GM18508 (cell line): ENCODE measurements around the gene EMILIN3.

ENCODE experiments used
- ATAC-seq: cut with Tn5 transposase; IDR thresholded peaks from one replicate; pipeline ENCODE4 v1.9.1; 2021; ENCODE audit warnings: moderate number of reproducible peaks; ENCODE audit not compliant: insufficient read depth, unreplicated experiment

EMILIN3 gene

DNA sequence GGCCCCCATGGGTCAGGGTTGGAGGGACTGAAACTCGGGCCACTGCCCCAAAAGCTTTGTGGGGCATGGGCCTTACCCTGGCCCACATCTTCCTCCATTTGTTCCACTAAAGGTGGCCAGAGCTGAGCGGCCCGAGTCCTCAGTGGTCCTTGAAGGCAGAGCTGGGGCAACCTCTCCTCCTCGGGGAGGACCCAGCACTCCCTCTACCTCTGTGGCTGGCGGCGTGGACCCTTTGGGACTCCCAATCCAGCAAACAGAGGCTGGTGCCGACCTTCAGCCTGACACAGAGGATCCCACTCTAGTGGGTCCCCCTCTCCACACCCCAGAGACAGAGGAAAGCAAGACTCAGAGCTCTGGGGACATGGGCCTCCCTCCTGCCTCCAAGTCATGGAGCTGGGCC lies 16.7 kb downstream of the EMILIN3 start:
- ATAC-seq, result no peak

DNA sequence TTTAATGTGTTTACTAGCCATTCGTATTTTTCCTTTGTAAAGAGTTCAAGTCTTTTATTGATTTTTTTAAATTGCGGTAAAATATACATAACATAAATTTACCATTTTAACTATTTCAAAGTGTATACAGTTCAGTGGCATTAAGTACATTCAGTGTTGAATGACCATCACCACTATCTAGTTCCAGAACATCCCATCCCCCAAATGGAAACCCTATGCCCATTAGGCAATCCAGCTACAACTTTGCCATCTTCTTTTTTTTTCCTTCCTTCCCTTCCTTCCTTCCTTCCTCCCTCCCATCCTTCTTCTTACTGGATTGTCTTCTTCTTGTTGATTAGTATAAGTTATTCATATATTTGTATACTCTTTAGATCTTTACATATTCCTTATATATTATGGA lies 17.4 kb downstream of the EMILIN3 start:
- no peak for ATAC-seq

DNA sequence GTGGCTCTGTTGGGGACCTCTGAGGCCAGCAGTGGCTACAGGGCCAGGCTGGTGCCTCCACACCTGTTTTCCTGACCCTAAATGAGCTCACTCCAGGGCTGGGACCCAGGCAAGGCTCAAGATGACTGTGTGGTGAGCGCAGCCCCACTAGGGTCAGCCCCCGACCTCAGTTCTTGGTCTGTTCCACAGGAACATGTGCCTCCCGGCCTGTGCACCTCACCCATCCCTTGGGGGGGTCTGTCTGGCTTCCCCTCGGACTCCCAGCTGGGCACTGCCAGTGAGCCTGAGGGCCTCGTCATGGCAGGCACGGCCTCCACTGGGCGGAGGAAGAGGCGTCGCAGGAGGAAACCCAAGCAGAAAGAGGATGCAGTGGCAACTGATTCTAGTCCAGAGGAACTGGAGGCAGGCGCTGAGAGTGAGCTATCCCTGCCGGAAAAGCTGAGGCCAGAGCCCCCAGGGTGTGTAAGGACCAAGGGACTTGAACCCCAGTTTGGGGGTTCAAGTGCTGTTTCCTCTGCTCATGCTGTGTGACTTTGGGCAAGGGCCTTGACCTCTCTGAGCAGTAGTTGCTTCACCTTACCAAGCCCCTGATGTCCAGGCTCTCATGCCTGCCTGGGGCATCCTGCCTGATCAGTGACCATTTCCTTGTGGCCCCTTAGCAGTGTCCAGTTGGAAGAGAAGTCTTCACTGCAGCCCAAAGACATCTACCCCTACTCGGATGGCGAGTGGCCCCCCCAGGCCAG lies 18.0 kb downstream of the EMILIN3 start:
- no peak for ATAC-seq

DNA sequence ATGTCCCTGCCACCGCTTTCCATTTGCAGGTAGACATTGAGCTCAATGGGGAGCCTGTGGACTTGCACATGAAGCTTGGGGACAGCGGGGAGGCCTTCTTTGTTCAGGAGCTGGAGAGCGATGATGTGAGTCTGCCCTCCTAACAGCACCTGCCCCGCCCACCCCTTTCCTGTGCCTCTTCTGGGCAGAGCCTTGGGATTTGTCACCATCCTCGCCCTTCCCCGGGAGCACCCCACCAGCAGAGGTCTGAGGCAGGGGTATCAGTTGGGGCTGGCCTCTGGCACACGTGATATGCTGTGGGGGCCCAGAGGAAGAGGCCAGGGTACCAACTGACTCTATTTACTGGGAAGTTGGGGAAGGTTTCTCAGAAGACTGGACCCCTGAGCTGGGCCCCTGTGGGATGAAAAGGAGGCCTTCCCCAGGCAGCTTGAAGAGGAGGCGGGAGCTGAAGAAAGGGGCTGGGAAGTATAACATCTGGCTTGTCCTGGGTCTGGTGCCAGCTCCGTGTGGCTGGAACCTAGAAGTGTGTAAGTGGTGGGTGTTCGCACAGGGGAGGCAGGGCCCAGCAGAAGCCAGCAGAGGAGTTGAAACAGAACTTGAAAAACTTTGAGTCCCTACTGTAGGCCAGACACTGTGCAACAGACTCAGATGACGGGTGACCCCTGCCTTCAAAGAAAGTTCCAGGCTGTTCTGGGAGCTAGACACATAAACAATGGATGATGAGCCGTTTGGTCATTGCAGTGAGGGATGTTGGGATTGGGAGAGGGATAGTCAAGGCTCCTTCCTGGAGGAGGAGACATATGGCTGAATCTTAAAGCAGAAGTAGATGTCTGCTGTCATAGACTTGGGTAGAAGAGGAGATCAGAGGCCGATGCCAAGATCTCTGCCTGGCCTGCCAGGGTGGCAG lies 18.8 kb downstream of the EMILIN3 start:
- no peak for ATAC-seq

DNA sequence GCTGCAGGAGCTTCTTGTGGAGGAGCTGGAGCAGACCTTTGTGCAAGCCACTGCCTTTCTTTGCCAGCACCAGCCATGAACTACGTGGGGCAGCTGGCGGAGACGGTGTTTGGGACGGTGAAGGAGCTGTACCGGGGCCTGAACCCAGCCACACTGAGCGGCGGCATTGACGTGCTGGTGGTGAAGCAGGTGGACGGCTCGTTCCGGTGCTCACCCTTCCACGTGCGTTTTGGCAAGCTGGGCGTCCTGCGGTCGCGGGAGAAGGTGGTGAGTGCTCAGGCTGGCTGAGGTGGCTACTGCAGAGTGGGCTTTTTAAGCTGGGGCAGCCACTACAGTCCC lies 20.9 kb downstream of the EMILIN3 start:
- no peak for ATAC-seq

DNA sequence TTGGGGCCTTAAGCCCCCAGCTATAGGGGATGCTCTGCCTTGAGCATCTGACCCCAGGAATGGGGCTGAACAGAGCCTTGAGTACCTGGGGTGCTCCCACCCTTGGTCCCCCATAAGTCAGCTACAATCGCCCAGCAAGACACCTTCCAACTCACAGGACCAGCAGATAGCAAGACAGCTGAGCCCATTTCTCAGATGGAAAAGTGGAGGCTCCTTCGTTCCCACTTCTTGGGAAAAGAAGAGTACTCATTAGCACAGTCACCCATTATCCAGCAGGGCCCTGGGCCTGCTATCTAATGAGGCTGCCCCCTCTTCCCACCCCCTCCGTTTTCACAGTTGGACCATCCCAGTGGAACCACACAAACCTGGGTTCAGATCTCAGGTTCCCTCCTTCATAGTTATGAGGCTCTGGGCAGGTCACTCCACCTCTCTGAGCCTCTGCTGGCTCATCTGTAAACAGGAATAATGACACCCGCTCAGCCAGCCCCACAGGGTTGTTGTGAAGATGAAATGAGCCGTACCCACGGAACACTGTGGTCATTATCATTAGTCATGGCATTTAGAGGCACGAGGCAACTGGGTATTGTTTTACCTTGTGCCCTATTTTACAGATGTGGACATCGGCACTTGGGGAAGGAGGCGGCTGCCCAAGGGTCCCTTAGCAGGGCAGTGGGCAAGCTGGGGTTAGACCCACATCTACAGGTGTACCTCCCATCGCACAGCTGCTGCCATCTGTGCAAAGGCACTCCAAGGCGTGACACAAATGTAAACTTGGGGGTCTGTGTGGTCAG lies 21.5 kb downstream of the EMILIN3 start:
- ATAC-seq, result no peak

DNA sequence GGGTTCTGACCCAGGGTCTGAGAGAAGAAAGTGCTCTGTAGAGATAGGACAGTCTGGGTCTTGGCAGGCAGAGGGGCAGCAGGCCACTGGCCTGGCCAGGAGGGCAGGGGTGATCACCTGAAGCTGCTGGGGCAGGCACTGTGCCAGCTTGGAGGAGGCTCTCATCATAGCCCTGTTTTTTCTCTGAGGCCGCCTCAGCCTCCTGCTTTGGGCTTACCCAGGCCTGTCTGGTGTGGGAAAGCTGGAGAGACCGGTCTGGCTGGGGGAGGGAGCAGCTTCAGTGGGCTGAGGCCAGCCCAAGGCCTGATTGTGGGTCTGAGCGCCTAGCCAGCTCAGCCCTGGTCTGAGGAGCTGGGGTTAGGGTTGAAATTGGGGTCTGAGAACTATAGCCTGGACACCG lies 22.1 kb downstream of the EMILIN3 start:
- no peak for ATAC-seq

DNA sequence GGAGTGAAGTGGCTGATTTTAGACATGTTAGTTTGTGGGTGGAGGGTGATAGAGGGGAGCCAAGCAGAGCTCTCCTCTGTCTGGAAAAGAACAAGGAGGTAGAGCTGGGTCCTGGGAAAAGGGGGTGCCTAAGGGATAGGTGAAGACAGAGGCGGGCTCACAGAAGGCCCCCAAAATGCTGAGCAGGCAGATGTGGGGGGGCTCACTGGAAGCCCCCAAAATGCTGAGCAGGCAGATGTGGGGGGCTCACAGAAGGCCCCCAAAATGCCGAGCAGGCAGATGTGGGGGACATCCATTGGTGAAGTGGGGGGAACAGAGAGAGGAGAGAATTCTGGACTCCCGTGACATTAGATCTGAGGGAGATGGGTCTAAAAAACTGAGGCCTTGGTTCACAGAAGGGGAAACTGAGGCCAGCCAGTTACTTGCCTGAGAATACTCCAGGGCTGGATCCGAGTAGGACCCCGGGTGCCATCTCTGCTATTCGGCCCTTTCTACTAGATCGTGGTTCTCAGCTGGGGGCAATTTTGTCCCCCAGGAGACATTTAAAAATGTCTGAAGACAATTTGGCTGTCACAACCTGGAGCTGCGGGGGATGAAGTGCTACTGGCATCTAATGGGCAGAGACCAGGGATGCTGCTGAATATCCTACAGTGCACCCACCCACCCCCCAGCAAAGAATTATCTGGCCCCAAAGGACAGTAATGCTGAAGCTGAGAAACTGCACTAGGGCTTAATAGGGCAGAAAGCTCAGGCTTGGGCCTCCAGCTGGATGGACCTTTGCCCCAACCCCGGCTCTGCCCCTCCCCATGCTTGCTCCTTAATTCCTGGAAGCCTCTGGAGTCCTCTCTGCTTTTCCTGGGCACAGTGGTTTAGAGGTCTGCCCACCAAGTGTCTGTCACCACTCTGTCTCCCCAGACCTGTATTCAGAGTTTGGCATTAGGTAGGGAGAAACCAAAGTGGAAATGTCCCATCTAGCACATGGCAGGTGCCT lies 23.8 kb downstream of the EMILIN3 start:
- no peak for ATAC-seq

DNA sequence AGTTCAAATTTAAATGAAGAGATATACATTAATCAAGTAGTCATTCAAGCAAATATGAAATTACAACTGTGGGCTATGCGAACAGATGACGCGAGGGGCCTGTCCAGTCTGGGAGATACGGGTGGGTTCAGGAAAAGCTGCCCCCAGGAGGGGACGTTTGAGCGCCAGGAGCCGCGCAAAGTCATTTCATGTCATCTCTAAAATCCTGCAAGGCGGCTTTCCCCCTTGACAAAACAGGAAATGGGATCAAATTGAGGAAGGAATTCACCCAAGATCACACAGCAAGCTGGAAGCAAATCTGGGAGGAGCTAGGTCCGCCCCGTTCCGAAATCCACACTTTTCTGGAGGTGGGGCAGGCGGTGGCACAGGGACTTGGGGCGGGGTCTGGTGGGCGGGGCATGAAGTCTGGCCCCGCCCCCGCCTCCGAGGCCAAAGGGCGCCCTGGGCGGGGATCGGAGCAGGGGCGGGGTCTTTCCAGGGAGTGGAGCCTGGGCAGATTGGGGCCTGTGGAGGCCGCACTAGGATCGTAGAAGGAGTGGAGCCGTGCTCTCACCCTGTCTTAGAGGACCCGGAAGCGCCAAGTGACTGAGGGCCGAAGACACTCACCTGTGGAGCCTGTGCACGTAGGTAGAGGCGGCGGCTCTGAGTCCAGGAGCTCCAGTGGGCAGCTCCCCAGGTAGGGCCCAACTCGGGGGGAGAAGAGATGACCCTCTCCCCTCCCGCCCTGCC lies 26.1 kb downstream of the EMILIN3 start, which contains the start of gene LPIN3:
Gene LPIN3, plus strand, starts transcription at position 495 of the 729 bp plus-strand sequence. CDS start 4,983 bp downstream, outside the sequence.
- ATAC-seq, result no peak

DNA sequence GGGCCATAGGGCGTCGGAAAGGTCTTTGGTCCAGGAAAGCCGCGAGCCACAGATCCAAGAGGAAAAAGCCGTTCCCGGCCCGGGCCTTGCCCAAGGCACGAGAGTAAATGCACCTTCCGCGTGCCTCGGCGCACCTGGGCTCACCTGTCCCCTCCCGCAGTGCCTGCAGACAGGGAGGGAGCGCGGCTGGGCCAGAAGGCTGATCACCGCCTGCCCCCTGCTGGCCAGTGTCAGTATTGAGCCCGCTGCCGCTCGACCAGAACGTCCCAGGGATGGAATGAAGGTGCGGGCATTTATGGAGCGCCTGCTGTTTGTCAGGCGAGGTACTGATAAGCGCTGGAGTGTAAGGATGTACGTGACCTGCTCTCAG lies 26.7 kb downstream of the EMILIN3 start:
- no peak for ATAC-seq

DNA sequence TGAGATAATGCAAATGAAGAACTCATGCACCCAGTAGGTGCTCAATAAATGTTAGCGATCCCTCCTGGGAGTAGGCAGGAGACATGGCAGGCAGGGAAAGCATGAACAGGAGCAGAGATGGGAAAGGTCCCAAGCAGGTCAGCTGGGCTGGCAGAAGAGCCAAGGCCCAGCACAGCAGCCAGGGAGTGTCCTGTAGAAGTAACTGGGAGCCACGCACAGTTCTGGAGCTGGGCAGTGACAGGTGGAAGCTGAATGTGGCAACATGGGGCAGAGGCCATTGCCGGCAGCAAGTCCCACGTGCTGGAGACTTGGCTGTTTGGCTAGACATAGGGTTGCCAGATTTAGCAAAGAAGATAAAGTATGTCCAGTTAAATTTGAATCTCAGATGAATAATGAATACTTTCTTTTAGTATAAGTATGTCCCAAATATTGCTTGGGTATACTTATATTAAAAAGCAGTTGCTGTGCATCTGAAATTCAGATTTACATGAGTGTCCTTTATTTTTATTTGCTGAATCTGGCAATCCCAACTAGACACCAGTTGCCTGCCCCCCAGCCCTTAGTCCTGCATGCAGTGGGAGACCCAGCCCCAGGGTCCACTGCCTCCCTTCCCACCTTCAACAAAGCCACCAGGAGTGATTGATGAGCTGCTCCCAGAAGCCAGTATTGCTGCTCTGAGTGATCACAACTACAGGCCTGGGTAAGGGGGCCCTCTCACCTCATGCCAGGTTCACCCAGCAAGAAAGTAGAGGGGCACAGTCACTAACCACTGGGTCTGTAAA lies 29.7 kb downstream of the EMILIN3 start:
- no peak for ATAC-seq

DNA sequence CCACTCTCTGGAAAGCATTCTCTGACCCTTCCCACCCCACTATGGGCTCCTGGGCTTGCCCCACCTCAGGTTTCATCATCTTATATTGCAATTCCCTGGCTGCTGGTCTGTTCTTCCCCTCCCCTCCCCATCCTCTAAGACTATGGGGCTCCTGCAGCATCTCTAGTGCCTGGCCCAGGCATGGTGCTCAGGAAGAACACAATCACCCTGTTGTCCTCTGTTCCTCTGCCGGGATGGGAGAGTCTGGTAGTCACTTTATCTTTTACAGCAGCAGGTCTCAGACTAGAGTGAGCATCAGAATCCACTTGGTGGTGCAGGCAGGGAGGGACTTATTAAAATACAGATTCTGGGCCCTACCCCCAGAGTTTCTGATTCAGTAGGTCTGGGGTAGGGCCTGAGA lies 31.0 kb downstream of the EMILIN3 start:
- ATAC-seq, result no peak

DNA sequence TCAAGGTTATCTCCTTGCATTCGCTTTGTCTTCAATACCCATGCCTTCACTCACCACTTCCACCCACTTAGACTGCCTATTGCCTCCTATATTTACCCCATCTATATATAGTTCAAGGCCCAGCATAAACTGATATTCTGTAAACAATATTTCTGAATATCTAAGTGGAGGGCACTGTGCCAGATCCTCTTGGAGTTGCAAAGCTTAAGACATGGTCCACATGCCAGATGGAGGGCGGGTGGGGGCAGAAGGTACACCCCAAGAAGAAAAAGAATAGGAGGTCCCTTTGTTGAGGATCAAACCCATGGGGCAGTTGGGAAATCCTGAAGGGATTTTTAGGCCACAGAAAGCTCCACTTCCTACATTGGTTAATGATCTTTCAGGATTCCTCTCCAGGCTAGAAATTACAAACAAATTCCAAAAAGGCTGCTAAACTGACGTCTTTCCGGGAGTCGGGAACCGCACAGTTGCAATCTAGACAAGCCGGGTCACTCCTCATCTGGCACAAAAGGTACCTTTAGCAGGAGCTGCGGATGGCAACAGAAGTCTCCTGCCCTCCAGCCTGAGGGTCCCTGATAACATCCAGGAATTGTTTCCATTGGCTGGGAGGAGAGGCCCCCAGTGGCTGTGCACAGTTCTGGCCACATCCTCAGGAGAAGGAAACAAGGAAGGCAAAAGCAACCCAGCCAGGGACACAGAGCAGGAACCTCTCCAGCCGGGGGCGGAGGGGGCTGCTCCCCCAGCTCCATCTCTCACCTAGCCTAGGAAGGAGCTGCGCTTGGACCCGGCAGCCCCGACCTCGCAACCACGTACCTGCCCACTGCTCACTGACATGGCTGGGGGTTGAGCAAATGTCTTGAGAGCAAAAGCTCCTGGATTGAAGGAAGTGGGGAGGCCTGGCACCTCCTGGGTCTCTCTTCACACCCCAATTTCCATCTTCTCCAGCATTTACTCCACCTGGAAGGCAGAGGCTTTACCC lies 31.9 kb downstream of the EMILIN3 start:
- no peak for ATAC-seq

DNA sequence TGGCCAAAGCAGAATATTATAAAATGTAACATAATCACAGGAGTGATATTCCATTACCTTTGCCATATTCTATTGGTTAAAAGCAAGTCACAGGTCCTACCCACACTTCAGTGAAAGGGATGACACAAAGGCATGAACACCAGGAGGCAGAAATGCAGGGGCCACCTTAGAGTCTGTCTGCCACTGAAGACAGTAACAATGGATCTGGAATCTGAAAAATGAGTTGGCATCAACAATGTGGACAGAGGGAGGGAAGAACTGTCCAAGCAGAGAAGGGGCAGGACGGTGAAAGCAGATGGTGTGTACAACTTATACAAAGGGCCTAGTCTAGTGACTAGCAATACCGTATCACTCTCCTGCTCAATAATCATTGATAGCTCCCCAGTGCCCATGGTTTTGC lies 32.6 kb downstream of the EMILIN3 start:
- ATAC-seq, result no peak

DNA sequence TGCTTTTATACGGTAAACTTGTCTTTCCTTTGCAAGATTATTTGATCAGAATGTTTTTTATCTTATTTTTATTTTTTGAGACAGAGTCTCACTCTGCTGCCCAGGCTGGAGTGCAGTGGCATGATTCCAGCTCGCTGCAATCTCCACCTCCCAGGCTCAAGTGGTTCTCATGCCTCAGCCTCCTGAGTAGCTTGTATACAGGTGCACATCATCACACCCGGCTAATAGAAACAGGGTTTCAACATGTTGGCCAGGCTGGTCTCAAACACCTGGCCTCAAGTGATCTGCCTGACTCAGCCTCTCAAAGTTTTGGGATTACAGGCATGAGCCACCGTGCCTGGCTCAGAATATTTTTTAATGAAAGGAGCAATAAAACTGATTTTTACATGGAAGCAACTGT lies 34.9 kb downstream of the EMILIN3 start:
- no peak for ATAC-seq

DNA sequence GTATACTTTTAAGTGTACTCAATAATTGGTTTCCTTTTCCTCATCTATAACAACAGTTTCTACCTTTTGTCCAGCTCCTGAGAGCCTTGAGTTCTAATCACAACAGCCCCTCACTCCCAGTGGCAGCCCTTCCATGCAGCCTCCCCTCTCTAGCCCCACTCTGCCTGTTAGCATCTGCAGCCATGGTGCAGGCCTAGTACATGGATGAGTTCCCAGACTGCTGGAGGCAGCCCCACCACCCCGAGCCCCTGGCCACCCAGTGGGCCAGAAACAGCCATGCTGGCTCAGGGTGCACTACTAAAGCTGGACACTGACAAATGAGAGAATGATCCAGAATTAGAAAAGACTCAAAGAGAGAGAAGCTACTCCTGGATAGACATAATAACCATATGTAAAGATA lies 35.7 kb downstream of the EMILIN3 start:
- no peak for ATAC-seq

DNA sequence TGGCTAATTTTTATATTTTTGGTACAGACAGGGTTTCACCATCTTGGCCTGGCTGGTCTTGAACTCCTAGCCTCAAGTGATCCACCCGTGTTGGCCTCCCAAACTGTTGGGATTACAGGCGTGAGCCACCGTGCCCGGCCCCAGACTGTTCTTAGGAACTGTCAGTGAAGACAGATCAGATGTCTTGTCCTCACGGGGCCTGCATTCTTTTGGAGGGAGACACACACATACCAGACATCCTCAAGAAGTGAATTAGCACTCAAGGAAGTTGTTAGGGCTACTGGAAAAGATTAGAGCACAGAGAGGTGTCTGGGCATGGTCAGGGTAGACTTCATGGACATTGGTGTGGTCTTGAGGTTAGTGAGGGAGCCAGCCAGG lies 36.3 kb downstream of the EMILIN3 start:
- ATAC-seq, result no peak
